Measurements from ENCODE around the gene DDX3X.
"Not testable (repeated sequence)": the region's sequence is repeated elsewhere in the genome, so short reads cannot be mapped to it uniquely, and the experiment has no call there.

DDX3X gene

GRCh38 chrX:41377624-41378023 lies 43.7 kb downstream of the DDX3X start:
- DNase-seq: peak; percentile 25

GRCh38 chrX:41381685-41382084 lies 47.7 kb downstream of the DDX3X start:
- no peak for DNase-seq

GRCh38 chrX:41382714-41383645 lies 49.0 kb downstream of the DDX3X start:
- peak; percentile 1 for DNase-seq

GRCh38 chrX:41384051-41384705 lies 50.2 kb downstream of the DDX3X start:
- peak; percentile 58 for DNase-seq

- DNase-seq: no peak
These were observed 52.4 kb downstream of the DDX3X start for GRCh38 chrX:41386222-41386990.

- no peak for DNase-seq
These were observed 54.6 kb downstream of the DDX3X start for GRCh38 chrX:41388543-41388942.

GRCh38 chrX:41389311-41389888 lies 55.4 kb downstream of the DDX3X start:
- no peak for DNase-seq

- DNase-seq: not testable (repeated sequence)
These were observed 56.6 kb downstream of the DDX3X start for GRCh38 chrX:41390576-41390975.

- no peak for DNase-seq
These were observed 57.6 kb downstream of the DDX3X start for GRCh38 chrX:41391606-41392005.

GRCh38 chrX:41394293-41394692 lies 60.3 kb downstream of the DDX3X start:
- no peak for DNase-seq

- no peak for DNase-seq
These were observed 63.3 kb downstream of the DDX3X start for GRCh38 chrX:41397219-41397618.

- no peak for DNase-seq
These were observed 63.8 kb downstream of the DDX3X start for GRCh38 chrX:41397768-41398167.

GRCh38 chrX:41402556-41402955 lies 68.6 kb downstream of the DDX3X start:
- DNase-seq: not testable (repeated sequence)

GRCh38 chrX:41405551-41405950 lies 71.6 kb downstream of the DDX3X start:
- DNase-seq: no peak

- no peak for DNase-seq
These were observed 72.2 kb downstream of the DDX3X start for GRCh38 chrX:41406201-41406600.

GRCh38 chrX:41407816-41408215 lies 73.9 kb downstream of the DDX3X start:
- DNase-seq: no peak

GRCh38 chrX:41408576-41408975 lies 74.6 kb downstream of the DDX3X start:
- no peak for DNase-seq

- DNase-seq: no peak
These were observed 75.0 kb downstream of the DDX3X start for GRCh38 chrX:41409006-41409405.

- DNase-seq: not testable (repeated sequence)
These were observed 77.3 kb downstream of the DDX3X start for GRCh38 chrX:41411222-41411621.

GRCh38 chrX:41412261-41413081 lies 78.5 kb downstream of the DDX3X start:
- DNase-seq: no peak
